Hepatocyte (in vitro differentiated cells): Measurements from ENCODE around the gene EFCAB6. TPM values are rescaled to one million over a fixed set of nuclear protein-coding genes. Genes with fewer than 3 reads are reported as not detected.
A peak's percentile ranks its signal among the peaks of the same experiment; 100 is the strongest.

Experiments used
- DNase-seq: peaks from one replicate; pipeline ENCODE4 v3.0.0-alpha.2; 2016; ENCODE audit warnings: low spot score
- H2AFZ ChIP-seq: fragments of 200-600 bp; sonication (generic); 2 replicates; pipeline ENCODE4 v1.6.0; 2016; ENCODE audit warnings: antibody characterized with exemption, mild to moderate bottlenecking
- H3K27ac ChIP-seq: fragments of 200-600 bp; sonication (generic); 2 replicates; pipeline ENCODE4 v1.5.1; 2016; ENCODE audit warnings: mild to moderate bottlenecking
- H3K27me3 ChIP-seq: fragments of 200-600 bp; sonication (generic); 2 replicates; pipeline ENCODE4 v1.6.1; 2016
- H3K36me3 ChIP-seq: fragments of 200-600 bp; sonication (generic); replicated peaks from 2 replicates; pipeline ENCODE4 v1.5.1; 2016; ENCODE audit warnings: low read depth; ENCODE audit not compliant: insufficient read depth
- H3K4me1 ChIP-seq: fragments of 200-600 bp; sonication (generic); 2 replicates; pipeline ENCODE4 v1.5.1; 2016; ENCODE audit warnings: mild to moderate bottlenecking, moderate library complexity; ENCODE audit not compliant: insufficient read depth
- H3K4me2 ChIP-seq: fragments of 200-600 bp; sonication (generic); 2 replicates; pipeline ENCODE4 v1.6.0; 2016
- H3K4me3 ChIP-seq: fragments of 200-600 bp; sonication (generic); 2 replicates; pipeline ENCODE4 v1.5.1; 2016; ENCODE audit warnings: mild to moderate bottlenecking
- H3K79me2 ChIP-seq: fragments of 200-600 bp; sonication (generic); 2 replicates; pipeline ENCODE4 v1.6.0; 2017; ENCODE audit warnings: mild to moderate bottlenecking
- H3K9me2 ChIP-seq: fragments of 200-600 bp; sonication (generic); replicated peaks from 2 replicates; pipeline ENCODE4 v1.6.0; 2017; ENCODE audit warnings: mild to moderate bottlenecking; ENCODE audit not compliant: insufficient read depth
- H3K9me3 ChIP-seq: fragments of 200-600 bp; sonication (generic); 2 replicates; pipeline ENCODE4 v1.5.1; 2016; ENCODE audit warnings: low read depth, mild to moderate bottlenecking
- H4K20me1 ChIP-seq: fragments of 200-600 bp; sonication (generic); 2 replicates; pipeline ENCODE4 v1.6.0; 2016; ENCODE audit warnings: mild to moderate bottlenecking; ENCODE audit not compliant: insufficient read depth, poor library complexity, severe bottlenecking
- CTCF ChIP-seq: fragments of 200-600 bp; sonication (generic); IDR thresholded peaks from 2 replicates; pipeline ENCODE4 v1.5.1; 2016; ENCODE audit warnings: antibody characterized with exemption, mild to moderate bottlenecking; ENCODE audit not compliant: poor library complexity
- EZH2 ChIP-seq: fragments of 200-600 bp; sonication (generic); IDR thresholded peaks from 2 replicates; pipeline ENCODE4 v1.6.1; 2016; ENCODE audit warnings: antibody characterized with exemption, mild to moderate bottlenecking, borderline replicate concordance
- EZH2phosphoT487 ChIP-seq: fragments of 200-600 bp; sonication (generic); IDR thresholded peaks from one replicate; pipeline ENCODE4 v1.6.1; 2018; ENCODE audit warnings: antibody characterized with exemption, mild to moderate bottlenecking, low read depth, moderate library complexity; ENCODE audit not compliant: unreplicated experiment, severe bottlenecking
- WGBS: methylation state at CpG from one replicate; pipeline ENCODE4 v1.1.6; 2016; ENCODE audit warnings: low lambda C conversion rate; ENCODE audit errors: missing lambda C conversion rate; 5-methylcytosine and 5-hydroxymethylcytosine counted together
- polyA plus RNA-seq: library from polyadenylated mRNA; unstranded; fragments of >200 nt; fragmentation: Nextera tagmentation; extraction: Ambion mirVana; gene quantifications from 2 replicates; pipeline ENCODE4 v1.2.1, GENCODE V29; 2016
- total RNA-seq: library from RNA; depleted of rRNA; stranded (reverse); fragments of >200 nt; gene quantifications from 2 replicates; pipeline ENCODE4 v1.2.3, GENCODE V29; 2014

The EFCAB6 gene
- total and polyA plus RNA-seq, 2 experiments from 2014 or later, result 0.59 to 2.1 TPM

GRCh38 chr22:43654271-43654670 lies 157.8 kb downstream of the EFCAB6 start:
- H4K20me1 ChIP-seq, result no peaks in the 10 kb centered on the region
- no peaks in the 10 kb centered on the region for H3K9me3 ChIP-seq
- no peak overlapping the region for H3K4me2 ChIP-seq
- no peaks in the 10 kb centered on the region for H3K4me1 ChIP-seq
- no peaks in the 10 kb centered on the region for H3K9me2 ChIP-seq
- H3K79me2 ChIP-seq, result no peaks in the 10 kb centered on the region
- no peaks in the 10 kb centered on the region for H3K36me3 ChIP-seq
- H3K27ac ChIP-seq, result no peak overlapping the region
- H3K4me3 ChIP-seq, result no peak overlapping the region
- TF ChIP-seq CTCF (no peak), EZH2 (no peak), EZH2phosphoT487 (no peak)
- WGBS, result 90% methylated on average over 4 of the region's 4 CpGs
- H3K27me3 ChIP-seq, result no peaks in the 10 kb centered on the region
- DNase-seq, result no peak
- H2AFZ ChIP-seq, result no peak overlapping the region

DNA sequence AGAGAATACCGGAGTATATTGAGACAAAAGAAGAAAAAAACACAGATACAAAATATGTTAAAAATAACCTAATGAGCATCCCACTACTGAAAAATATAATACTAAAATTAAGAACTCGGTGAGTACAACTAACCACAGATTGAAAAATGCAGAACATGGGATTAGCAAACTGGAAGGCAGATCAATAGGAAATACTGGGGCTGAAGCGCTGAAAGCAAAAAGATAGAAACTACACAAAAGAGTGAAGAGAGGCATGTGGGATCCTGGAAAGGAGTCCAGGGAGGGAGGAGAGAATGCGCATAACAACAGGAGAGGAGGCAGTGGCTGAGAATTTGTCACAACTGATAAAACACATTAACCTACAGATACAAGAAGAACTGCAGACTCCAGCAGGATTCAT lies 159.3 kb downstream of the EFCAB6 start:
- Histone ChIP-seq H4K20me1 (no peaks in the 10 kb centered on the region), H3K9me2 (no peaks in the 10 kb centered on the region), H3K4me3 (no peak overlapping the region), H3K36me3 (no peaks in the 10 kb centered on the region), H3K4me2 (no peak overlapping the region), H3K27me3 (no peaks in the 10 kb centered on the region), H3K4me1 (no peaks in the 10 kb centered on the region), H3K79me2 (no peaks in the 10 kb centered on the region), H3K27ac (no peak overlapping the region), H2AFZ (no peak overlapping the region), H3K9me3 (no peaks in the 10 kb centered on the region)
- WGBS, result 98% methylated on average over 4 of the region's 4 CpGs
- DNase-seq, result no peak
- no peak for TF ChIP-seq CTCF
- no peak for TF ChIP-seq EZH2phosphoT487
- TF ChIP-seq EZH2, result no peak

GRCh38 chr22:43643387-43643786 lies 168.7 kb downstream of the EFCAB6 start:
- no peak overlapping the region for H2AFZ ChIP-seq
- no peaks in the 10 kb centered on the region for H3K36me3 ChIP-seq
- peak; percentile 32 for DNase-seq
- TF ChIP-seq EZH2phosphoT487 (no peak), CTCF (no peak), EZH2 (no peak)
- no peak overlapping the region for H3K4me3 ChIP-seq
- peaks cover 6% of the 10 kb centered on the region for H3K9me3 ChIP-seq
- H3K9me2 ChIP-seq, result no peaks in the 10 kb centered on the region
- no peaks in the 10 kb centered on the region for H3K4me1 ChIP-seq
- no peaks in the 10 kb centered on the region for H3K79me2 ChIP-seq
- H3K27ac ChIP-seq, result no peak overlapping the region
- 86% methylated on average over 6 of the region's 6 CpGs for WGBS
- no peaks in the 10 kb centered on the region for H4K20me1 ChIP-seq
- no peak overlapping the region for H3K4me2 ChIP-seq
- no peaks in the 10 kb centered on the region for H3K27me3 ChIP-seq
